Suppressor macrophage treated with lipopolysaccharide for 4 hours (primary cell): ENCODE data around the gene ZFYVE28.
A peak's percentile ranks its signal among the peaks of the same experiment; 100 is the strongest.
"Not testable (repeated sequence)": the region's sequence is repeated elsewhere in the genome, so short reads cannot be mapped to it uniquely, and the experiment has no call there.

Experiments used
- DNase-seq: peaks from one replicate; pipeline ENCODE4 v3.0.0-alpha.2; 2020

ZFYVE28 gene

DNA sequence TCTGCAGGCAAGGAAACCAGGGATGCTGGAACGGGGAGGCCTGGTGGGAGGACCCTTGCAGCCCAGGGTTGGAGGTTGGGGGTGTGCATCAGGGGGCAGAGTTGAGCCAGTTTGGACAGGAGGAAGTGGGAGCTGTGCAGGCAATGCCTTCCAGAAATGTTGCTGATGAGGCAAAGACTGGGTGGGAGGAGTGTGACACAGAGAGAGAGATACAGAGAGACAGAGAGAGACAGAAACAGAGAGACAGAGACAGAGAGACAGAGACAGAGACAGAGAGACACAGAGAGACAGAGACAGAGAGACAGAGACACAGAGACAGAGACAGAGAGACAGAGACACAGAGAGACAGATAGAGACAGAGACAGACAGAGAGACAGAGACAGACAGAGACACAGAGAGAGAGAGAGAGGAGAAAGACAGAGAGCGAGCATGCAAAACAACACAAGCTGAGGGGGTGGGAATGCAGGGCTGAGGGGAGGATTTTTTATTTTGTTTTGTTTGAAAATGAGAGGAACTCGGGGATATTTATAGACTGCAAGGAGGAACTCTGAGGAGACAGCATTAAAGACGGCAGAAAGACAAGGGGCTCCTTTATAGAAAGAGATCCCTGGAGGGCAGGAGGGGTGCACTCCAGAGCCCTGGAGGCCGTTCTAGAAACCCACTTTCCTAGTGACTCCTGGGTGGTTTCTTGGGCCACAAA lies 174.6 kb downstream of the ZFYVE28 start:
- peak; percentile 85 for DNase-seq

DNA sequence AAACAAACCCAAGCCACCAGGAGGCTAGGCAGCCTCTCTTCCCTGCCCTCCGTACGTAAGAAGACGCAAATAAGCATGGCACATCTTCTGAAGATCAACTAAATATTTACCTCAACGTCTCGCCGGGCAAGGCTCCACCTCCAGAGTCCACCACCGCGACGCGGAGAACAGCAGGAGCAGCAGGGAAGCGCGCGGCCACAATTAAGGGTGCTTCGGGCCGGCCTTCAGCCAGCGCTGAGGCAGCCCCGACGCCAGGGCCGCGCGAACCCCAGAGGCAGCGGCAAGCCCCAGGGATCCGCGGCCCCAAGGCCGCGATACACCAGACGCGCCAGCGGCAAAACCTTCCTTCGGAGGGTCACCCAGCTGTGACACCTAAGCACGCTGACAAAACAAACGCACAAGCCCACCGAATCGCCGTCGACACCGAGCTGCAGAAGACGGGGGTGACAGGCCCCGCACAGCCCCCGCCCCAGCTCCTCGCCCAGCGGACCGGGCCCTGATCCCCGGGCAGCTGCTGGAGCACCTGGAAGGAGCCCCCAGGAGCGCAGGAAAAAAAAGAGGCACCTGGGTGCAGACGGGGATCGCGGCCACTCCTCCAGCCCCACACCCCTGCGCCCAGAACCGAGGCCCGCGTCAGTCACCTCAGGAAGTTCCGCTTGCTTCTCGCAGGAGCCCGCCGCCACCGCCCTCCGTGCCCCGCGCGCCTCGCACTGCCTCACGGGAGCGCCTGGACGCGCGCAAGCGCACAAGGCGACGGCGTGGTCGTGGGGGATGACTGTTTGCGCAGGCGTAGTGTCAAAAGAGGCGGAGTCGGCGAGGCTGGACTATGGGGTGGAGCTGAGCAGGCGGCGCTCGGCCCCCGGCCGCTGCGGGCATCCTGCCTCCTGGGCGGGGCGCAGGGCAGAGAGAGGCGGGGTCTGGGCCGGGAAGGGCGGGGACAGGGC lies 176.8 kb downstream of the ZFYVE28 start, which contains the start of the genes HAUS3 and POLN:
HAUS3 (minus strand) TSS at position 712 of the 944 bp plus-strand sequence. CDS start 1,175 bp downstream, outside the sequence.
POLN (minus strand) TSS at position 712 of the 944 bp plus-strand sequence. CDS start 12,890 bp downstream, outside the sequence.
- peak; percentile 100 for DNase-seq

DNA sequence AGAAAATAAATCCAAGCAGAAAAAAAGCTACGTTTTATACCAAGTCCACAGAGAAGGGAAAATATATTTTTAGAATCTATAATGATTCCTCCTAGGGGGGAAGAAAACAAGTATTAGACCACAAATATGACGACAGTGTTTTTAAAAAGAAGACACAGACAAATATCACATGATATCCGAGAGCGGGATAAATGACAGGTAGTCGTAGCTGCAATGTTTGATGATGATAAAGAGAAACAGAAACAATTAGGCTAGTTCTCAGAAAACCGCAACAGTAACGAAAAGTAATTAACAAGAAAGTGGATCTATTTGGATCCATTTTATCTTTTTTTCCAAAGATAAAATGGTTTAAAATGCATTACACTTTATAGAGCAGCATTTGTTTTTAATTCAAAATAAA lies 177.4 kb downstream of the ZFYVE28 start:
- peak; percentile 24 for DNase-seq

DNA sequence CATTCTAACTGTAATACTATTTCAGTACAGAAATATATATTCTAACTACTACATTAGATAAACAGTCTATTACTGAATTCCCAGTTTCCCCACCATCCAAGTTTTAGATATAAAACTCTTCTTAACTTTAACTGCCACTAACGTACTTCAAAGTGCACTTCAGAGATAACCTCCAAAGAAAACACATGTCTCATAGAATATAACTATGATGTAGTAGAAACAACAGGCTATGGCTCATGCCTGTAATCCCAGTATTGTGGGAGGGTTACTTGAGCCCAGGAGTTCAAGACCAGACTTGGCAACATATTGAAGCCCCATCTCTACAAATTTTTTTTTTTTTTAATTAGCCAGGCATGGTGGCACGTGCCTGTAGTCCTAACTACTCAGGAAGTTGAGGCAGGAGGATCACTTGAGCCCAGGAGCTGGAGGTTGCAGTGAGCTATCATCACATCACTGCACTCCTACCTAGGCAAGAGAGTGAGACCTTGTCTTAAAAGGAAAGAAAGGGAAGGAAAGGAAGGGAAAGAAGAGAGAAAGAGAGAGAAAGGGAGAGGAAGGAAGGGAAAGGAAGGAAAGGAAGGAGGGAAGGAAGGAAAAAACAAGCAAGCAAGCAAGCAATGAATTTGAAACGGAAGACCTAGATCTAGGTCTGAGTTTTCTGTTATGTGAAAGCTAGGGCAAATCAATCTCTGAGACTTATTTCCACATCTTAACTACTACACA lies 181.3 kb downstream of the ZFYVE28 start:
- DNase-seq = no peak

DNA sequence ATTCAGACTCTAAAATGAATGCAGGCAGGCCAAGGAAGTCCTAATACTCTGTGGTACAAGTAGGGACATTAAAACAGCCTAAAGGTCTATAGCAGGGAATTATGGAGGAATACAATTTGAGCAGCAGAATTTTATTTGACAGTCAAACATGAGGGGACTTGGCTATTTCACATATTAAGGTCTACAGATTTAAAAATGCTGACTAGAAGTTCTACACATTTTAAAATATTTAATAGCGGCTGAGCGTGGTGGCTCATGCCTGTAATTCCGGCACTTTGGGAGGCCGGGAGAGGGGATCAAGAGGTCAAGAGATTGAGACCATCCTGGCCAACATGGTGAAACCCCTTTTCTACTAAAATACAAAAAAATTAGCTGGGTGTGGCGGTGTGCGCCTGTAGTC lies 187.4 kb downstream of the ZFYVE28 start:
- no peak for DNase-seq

DNA sequence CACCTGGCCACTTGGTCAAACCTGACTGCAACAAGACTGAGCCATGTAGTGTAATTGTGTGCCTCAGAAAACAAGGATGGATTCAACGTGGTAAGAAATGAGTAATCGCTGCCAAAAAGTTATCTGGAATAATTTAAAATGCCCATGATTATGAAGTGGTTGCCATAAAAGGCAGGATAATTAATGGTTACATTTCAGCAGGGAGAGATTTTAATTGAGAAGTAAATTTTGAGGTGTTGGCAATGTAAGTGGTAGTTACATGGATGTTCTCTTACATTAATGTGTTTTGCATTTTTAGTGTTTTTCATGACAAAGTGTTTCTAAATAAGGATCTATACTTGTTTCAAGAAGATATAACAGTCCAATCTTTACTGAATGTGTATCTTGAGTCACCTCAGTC lies 192.2 kb downstream of the ZFYVE28 start:
- no peak for DNase-seq

DNA sequence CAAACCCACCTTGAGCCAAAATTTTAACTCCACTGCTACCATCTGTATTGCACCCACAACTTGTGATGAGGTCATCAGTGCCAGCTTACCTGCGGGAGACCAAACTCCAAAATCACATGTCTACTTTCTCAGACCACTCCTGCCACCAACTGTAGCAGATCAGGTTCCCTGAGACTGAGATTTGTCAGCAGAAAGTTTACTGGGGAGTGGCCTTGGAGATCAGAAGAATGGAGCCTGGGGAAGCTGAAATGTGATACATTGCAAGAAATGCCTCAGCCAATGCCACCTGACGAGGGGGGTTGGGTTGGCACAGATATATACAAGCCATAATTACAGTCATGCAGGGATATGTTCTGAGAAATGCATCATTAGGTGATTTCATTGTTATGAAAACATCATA lies 195.6 kb downstream of the ZFYVE28 start:
- no peak for DNase-seq

DNA sequence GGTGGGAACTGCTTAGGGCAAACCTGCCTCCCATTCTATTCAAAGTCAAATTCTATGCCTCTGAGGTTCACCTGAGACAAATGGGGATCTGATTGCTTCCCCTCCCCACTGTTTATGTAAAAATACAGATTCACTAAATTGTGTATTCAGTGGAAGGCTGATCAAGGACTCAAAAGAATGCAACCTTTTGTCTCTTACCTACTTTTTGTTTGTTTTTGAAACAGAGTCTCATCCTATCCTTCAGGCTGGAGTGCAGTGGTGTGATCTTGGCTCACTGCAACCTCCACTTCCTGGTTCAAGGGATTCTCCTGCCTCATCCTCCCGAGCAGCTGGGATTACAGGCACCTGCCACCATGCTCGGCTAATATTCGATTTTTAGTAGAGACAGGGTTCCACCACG lies 197.1 kb downstream of the ZFYVE28 start:
- not testable (repeated sequence) for DNase-seq

DNA sequence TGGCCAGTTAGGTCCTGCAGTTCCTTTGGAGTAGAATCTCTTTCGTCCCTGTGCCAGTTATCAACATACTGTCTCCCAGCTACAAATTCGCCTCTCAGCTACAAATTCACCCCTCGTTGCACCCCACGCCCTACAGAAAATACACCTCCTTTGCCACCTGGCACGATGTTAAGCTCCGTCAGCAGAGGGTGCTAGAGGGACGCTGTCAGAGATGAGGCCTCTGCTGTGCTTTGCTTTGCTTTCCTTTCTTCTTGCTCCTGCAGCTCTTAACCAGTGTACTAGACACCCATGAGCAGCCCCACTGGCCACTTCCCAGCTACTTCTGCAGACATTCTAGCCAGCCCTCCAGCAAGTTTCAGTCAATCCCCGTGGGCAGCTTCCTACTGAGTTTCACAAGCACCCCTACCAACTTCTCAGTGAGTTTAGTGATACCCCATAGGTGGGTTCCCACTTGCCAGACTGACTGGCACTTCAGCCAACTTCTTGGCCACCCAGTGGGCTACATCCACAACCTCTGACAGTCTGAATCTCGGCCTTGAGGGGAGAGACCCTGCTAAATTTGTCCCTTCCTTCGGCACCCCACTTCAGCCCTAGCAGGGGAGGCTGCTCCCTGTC lies 198.3 kb downstream of the ZFYVE28 start:
- peak; percentile 73 for DNase-seq
